ENCODE results near the gene IZUMO1.

The IZUMO1 gene

GRCh38 chr19:48772503-48772953, 25.8 kb upstream of the IZUMO1 start:
- no peak overlapping the region for H3K23ac ChIP-seq (ENCODE audit: low read depth, low read length, poor library complexity)
- no peak overlapping the region for H3K18ac ChIP-seq (ENCODE audit: low read length)
- H4K8ac ChIP-seq (ENCODE audit: low read depth, low read length) = no peak overlapping the region
- H3K9ac ChIP-seq (ENCODE audit: low read depth, low read length, poor library complexity) = no peak overlapping the region
- no peak overlapping the region for H3K4me3 ChIP-seq (ENCODE audit: low read length in 2 of 2)
- no peak overlapping the region for H2AFZ ChIP-seq (ENCODE audit: low read length)
- H3K4ac ChIP-seq (ENCODE audit: low read length) = no peak overlapping the region
- no peak overlapping the region for H2AK5ac ChIP-seq (ENCODE audit: low read depth, low read length)
- H2BK120ac ChIP-seq (ENCODE audit: low read depth, low read length) = no peak overlapping the region
- no peak for DNase-seq (ENCODE audit: low spot score)
- H3K27me3 ChIP-seq (ENCODE audit: control insufficient read depth in 3 of 3, insufficient read depth in 3 of 3, low read depth in 1 of 3, low read length in 3 of 3) = peaks cover 0 to 8% (median 0%) of the 10 kb centered on the region in 3 experiments
- no peaks in the 10 kb centered on the region for H3K9me3 ChIP-seq (replicated peaks in 1 of 2; ENCODE audit: control insufficient read depth in 2 of 2, insufficient read depth in 1 of 2, low read depth in 1 of 2, low read length in 2 of 2)
- no peak overlapping the region for H3K14ac ChIP-seq (ENCODE audit: low read length)
- H3K4me1 ChIP-seq (ENCODE audit: control insufficient read depth in 2 of 2, insufficient read depth in 1 of 2, low read depth in 1 of 2, low read length in 2 of 2) = no peaks in the 10 kb centered on the region
- no peaks in the 10 kb centered on the region for H3K36me3 ChIP-seq (replicated peaks in 1 of 2; ENCODE audit: control insufficient read depth in 2 of 2, insufficient read depth in 2 of 2, low read length in 2 of 2)
- H3K4me2 ChIP-seq (ENCODE audit: insufficient read depth, low read length, poor library complexity, severe bottlenecking) = no peak overlapping the region
- no CpG with 5 or more reads among the region's 13 CpGs for WGBS, 2 donors (ENCODE audit: extremely low coverage in 2 of 2, insufficient read length in 2 of 2, insufficient replicate concordance in 1 of 2)
- no peak overlapping the region for H2BK5ac ChIP-seq (ENCODE audit: low read length)
- no peak overlapping the region for H2BK12ac ChIP-seq (ENCODE audit: low read length)
- no peaks in the 10 kb centered on the region for H3K79me1 ChIP-seq (ENCODE audit: low read depth, low read length)
- no peak overlapping the region for H3K27ac ChIP-seq (replicated peaks; ENCODE audit: low read length)
- no peak overlapping the region for H4K91ac ChIP-seq (ENCODE audit: low read depth, low read length, poor library complexity)
- no peak overlapping the region for H2BK15ac ChIP-seq (ENCODE audit: low read length)

GRCh38 chr19:48770734-48771472, 24.2 kb upstream of the IZUMO1 start:
- no peak for DNase-seq (ENCODE audit: low spot score)
- H3K4me1 ChIP-seq (ENCODE audit: control insufficient read depth in 2 of 2, insufficient read depth in 1 of 2, low read depth in 1 of 2, low read length in 2 of 2) = no peaks in the 10 kb centered on the region
- no CpG with 5 or more reads among the region's 20 CpGs for WGBS, 2 donors (ENCODE audit: extremely low coverage in 2 of 2, insufficient read length in 2 of 2, insufficient replicate concordance in 1 of 2)
- H2BK5ac ChIP-seq (ENCODE audit: low read length) = no peak overlapping the region
- no peak overlapping the region for H4K8ac ChIP-seq (ENCODE audit: low read depth, low read length)
- H3K36me3 ChIP-seq (replicated peaks in 1 of 2; ENCODE audit: control insufficient read depth in 2 of 2, insufficient read depth in 2 of 2, low read length in 2 of 2) = no peaks in the 10 kb centered on the region
- no peak overlapping the region for H4K91ac ChIP-seq (ENCODE audit: low read depth, low read length, poor library complexity)
- H2BK15ac ChIP-seq (ENCODE audit: low read length) = no peak overlapping the region
- no peak overlapping the region for H2BK12ac ChIP-seq (ENCODE audit: low read length)
- no peak overlapping the region for H2BK120ac ChIP-seq (ENCODE audit: low read depth, low read length)
- H3K9ac ChIP-seq (ENCODE audit: low read depth, low read length, poor library complexity) = no peak overlapping the region
- H3K4ac ChIP-seq (ENCODE audit: low read length) = no peak overlapping the region
- no peak overlapping the region for H3K14ac ChIP-seq (ENCODE audit: low read length)
- no peak overlapping the region for H3K27ac ChIP-seq (replicated peaks; ENCODE audit: low read length)
- H2AFZ ChIP-seq (ENCODE audit: low read length) = peak overlapping the region; percentile 61
- no peak overlapping the region for H3K18ac ChIP-seq (ENCODE audit: low read length)
- H3K4me2 ChIP-seq (ENCODE audit: insufficient read depth, low read length, poor library complexity, severe bottlenecking) = no peak overlapping the region
- H3K27me3 ChIP-seq (ENCODE audit: control insufficient read depth in 3 of 3, insufficient read depth in 3 of 3, low read depth in 1 of 3, low read length in 3 of 3) = peaks cover 0 to 9% (median 0%) of the 10 kb centered on the region in 3 experiments
- H3K9me3 ChIP-seq (replicated peaks in 1 of 2; ENCODE audit: control insufficient read depth in 2 of 2, insufficient read depth in 1 of 2, low read depth in 1 of 2, low read length in 2 of 2) = no peaks in the 10 kb centered on the region
- H3K23ac ChIP-seq (ENCODE audit: low read depth, low read length, poor library complexity) = no peak overlapping the region
- H3K79me1 ChIP-seq (ENCODE audit: low read depth, low read length) = no peaks in the 10 kb centered on the region
- H3K4me3 ChIP-seq (ENCODE audit: low read length in 2 of 2) = no peak overlapping the region
- H2AK5ac ChIP-seq (ENCODE audit: low read depth, low read length) = no peak overlapping the region

DNA sequence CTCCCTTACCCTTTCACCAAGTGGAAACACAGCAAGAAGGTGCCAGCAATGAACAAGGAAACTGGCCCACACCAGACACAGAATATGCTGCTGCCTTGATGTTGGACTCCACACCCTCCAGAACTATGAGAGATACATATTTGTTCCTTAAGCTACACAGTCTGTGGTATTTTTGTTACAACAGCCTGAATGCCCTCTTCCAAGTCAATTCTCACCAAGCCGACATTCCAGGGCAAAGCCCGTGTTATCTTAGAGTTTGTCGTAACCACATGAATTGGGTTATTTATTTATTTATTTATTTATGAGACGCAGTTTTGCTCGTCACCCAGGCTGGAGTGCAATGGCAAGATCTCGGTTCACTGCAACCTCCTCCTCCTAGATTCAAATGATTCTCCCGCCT, 23.6 kb upstream of the IZUMO1 start:
- no peak overlapping the region for H2BK12ac ChIP-seq (ENCODE audit: low read length)
- no peak overlapping the region for H3K27ac ChIP-seq (replicated peaks; ENCODE audit: low read length)
- no peaks in the 10 kb centered on the region for H3K36me3 ChIP-seq (replicated peaks in 1 of 2; ENCODE audit: control insufficient read depth in 2 of 2, insufficient read depth in 2 of 2, low read length in 2 of 2)
- no peak overlapping the region for H4K91ac ChIP-seq (ENCODE audit: low read depth, low read length, poor library complexity)
- no peak overlapping the region for H4K8ac ChIP-seq (ENCODE audit: low read depth, low read length)
- H2BK15ac ChIP-seq (ENCODE audit: low read length) = no peak overlapping the region
- no peak overlapping the region for H2BK120ac ChIP-seq (ENCODE audit: low read depth, low read length)
- no peak overlapping the region for H3K23ac ChIP-seq (ENCODE audit: low read depth, low read length, poor library complexity)
- no peak for DNase-seq (ENCODE audit: low spot score)
- H2AK5ac ChIP-seq (ENCODE audit: low read depth, low read length) = no peak overlapping the region
- H2BK5ac ChIP-seq (ENCODE audit: low read length) = no peak overlapping the region
- no peaks in the 10 kb centered on the region for H3K79me1 ChIP-seq (ENCODE audit: low read depth, low read length)
- H3K4ac ChIP-seq (ENCODE audit: low read length) = no peak overlapping the region
- no peak overlapping the region for H3K18ac ChIP-seq (ENCODE audit: low read length)
- H2AFZ ChIP-seq (ENCODE audit: low read length) = no peak overlapping the region
- no peak overlapping the region for H3K9ac ChIP-seq (ENCODE audit: low read depth, low read length, poor library complexity)
- H3K4me1 ChIP-seq (ENCODE audit: control insufficient read depth in 2 of 2, insufficient read depth in 1 of 2, low read depth in 1 of 2, low read length in 2 of 2) = no peaks in the 10 kb centered on the region
- WGBS, 2 donors (ENCODE audit: extremely low coverage in 2 of 2, insufficient read length in 2 of 2, insufficient replicate concordance in 1 of 2) = no CpG with 5 or more reads among the region's 7 CpGs
- peaks cover 0 to 9% (median 0%) of the 10 kb centered on the region in 3 experiments for H3K27me3 ChIP-seq (ENCODE audit: control insufficient read depth in 3 of 3, insufficient read depth in 3 of 3, low read depth in 1 of 3, low read length in 3 of 3)
- no peaks in the 10 kb centered on the region for H3K9me3 ChIP-seq (replicated peaks in 1 of 2; ENCODE audit: control insufficient read depth in 2 of 2, insufficient read depth in 1 of 2, low read depth in 1 of 2, low read length in 2 of 2)
- H3K14ac ChIP-seq (ENCODE audit: low read length) = no peak overlapping the region
- H3K4me3 ChIP-seq (ENCODE audit: low read length in 2 of 2) = no peak overlapping the region
- H3K4me2 ChIP-seq (ENCODE audit: insufficient read depth, low read length, poor library complexity, severe bottlenecking) = no peak overlapping the region

DNA sequence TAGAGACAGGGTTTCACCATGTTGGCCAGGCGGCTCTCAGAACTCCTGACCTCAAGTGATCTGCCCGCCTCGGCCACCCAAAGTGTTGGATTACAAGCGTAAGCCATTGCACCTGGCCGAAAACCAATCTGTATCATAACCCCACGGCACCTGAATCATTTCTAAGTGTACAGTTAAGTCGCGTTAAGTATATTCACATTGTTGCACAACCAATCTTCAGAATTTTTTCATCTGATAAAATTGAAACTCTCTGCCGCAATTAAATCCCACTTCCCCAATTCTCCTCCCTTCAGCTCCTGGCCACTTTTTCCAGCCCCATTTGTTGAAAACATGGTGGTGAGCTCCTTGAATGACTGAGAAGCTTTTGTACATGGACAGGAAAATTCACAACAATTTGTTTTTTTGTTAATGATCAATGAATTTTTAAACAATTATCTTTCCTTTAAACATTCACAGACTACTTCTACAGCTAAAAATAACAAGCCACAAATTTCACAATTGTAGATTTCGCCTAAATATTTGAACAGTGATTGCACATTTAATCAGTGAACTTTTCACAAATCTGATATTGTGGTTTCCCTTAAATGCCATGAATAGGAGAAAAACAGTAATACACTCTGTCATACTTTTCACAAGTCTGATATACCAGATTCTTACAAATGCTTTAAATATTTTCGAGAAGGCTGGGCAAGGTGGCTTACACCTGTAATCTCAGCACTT, 22.4 kb upstream of the IZUMO1 start:
- Histone ChIP-seq H3K14ac (ENCODE audit: low read length) (no peak overlapping the region), H3K79me1 (ENCODE audit: low read depth, low read length) (no peaks in the 10 kb centered on the region), H3K4me2 (ENCODE audit: insufficient read depth, low read length, poor library complexity, severe bottlenecking) (no peak overlapping the region), H4K8ac (ENCODE audit: low read depth, low read length) (no peak overlapping the region), H3K18ac (ENCODE audit: low read length) (no peak overlapping the region), H4K91ac (ENCODE audit: low read depth, low read length, poor library complexity) (no peak overlapping the region), H3K4me3 (ENCODE audit: low read length in 2 of 2) (no peak overlapping the region), H3K9me3 (replicated peaks in 1 of 2; ENCODE audit: control insufficient read depth in 2 of 2, insufficient read depth in 1 of 2, low read depth in 1 of 2, low read length in 2 of 2) (no peaks in the 10 kb centered on the region), H2BK15ac (ENCODE audit: low read length) (no peak overlapping the region), H3K27ac (replicated peaks; ENCODE audit: low read length) (no peak overlapping the region), H2BK12ac (ENCODE audit: low read length) (no peak overlapping the region), H3K23ac (ENCODE audit: low read depth, low read length, poor library complexity) (no peak overlapping the region), H2BK5ac (ENCODE audit: low read length) (no peak overlapping the region), H2BK120ac (ENCODE audit: low read depth, low read length) (no peak overlapping the region), H3K27me3 (ENCODE audit: control insufficient read depth in 3 of 3, insufficient read depth in 3 of 3, low read depth in 1 of 3, low read length in 3 of 3) (peaks cover 0 to 13% (median 0%) of the 10 kb centered on the region in 3 experiments), H2AK5ac (ENCODE audit: low read depth, low read length) (no peak overlapping the region), H3K36me3 (replicated peaks in 1 of 2; ENCODE audit: control insufficient read depth in 2 of 2, insufficient read depth in 2 of 2, low read length in 2 of 2) (no peaks in the 10 kb centered on the region), H3K9ac (ENCODE audit: low read depth, low read length, poor library complexity) (no peak overlapping the region), H3K4ac (ENCODE audit: low read length) (no peak overlapping the region), H2AFZ (ENCODE audit: low read length) (no peak overlapping the region), H3K4me1 (ENCODE audit: control insufficient read depth in 2 of 2, insufficient read depth in 1 of 2, low read depth in 1 of 2, low read length in 2 of 2) (no peaks in the 10 kb centered on the region)
- DNase-seq (ENCODE audit: low spot score) = no peak
- WGBS, 2 donors (ENCODE audit: extremely low coverage in 2 of 2, insufficient read length in 2 of 2, insufficient replicate concordance in 1 of 2) = no CpG with 5 or more reads among the region's 11 CpGs
